NK-92 treated with Interleukin-12 subunit alpha and Interleukin-12 subunit beta, amount 100 ng/mL, for 24 hours (cell line): ENCODE data around the gene FAM83F.

ENCODE experiments used
- DNase-seq: peaks from one replicate; lab custom pipeline; 2025; lab: John Stamatoyannopoulos, UW

The FAM83F gene

GRCh38 chr22:40065981-40066380, 71.2 kb downstream of the FAM83F start:
- DNase-seq, result no peak

DNA sequence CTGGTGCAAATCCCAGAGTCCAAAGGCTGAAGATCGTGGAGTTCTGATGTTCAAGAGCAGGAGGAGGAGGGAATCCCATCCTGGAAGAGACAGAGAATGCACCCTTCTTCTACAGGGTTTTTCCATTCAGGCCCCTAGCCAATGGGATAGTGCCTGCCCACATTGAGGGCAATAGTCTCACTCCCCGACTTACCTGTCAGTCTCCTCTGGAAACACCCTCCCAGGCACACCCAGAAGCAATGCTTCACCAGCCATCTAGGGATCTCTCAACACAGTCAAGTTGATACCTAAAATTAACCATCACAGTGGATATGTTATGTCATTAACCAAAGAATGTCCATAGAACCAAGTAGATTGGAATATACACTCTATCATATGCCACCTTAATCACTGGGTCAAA, 72.9 kb downstream of the FAM83F start:
- DNase-seq, result no peak

GRCh38 chr22:40070701-40071100, 75.9 kb downstream of the FAM83F start:
- DNase-seq, result no peak

GRCh38 chr22:40071720-40072119, 77.0 kb downstream of the FAM83F start:
- no peak for DNase-seq

DNA sequence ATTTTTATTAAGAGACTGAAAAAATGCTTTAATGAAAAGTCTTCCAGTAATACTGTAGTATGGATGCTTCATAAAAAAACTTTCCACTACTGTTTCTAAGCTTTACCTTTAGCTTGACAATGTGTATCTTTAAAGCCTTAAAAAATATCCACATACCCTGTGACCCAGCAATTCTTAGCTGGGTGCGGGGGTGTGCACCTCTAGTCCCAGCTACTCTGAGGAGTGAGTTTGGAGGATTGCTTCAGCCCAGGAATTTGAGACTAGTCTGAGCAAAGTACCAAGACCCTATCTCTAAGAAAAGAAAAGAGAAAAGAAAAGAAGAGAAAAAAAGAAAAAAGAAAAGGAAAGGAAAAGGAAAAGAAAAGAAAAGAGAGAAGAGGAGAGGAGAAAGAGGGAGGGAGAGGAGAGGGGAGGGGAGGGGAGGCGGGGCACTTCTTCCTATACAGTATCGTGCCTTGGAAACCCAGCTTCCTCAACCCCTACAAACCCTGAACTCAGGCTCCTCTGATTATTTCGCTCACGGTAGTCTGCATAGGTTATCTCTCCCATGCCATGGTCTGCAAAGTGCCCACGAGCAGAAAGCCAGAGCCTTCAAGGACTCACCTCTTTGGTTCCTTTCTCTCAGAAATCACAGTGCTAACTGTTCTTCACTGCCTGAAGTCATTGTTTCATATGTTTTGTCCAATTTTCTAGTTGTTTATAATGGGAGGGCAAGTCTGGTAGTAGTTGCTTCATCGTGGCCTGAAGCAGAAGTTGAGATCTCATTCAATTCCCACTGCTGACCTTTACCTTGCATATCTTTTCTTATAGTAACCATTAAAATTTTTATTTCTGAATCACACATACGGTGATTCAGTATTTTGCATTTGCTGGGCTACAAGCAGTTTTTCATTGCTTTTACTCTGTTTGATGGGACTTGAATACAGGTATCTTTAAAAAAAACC, 82.2 kb downstream of the FAM83F start:
- DNase-seq, result no peak

DNA sequence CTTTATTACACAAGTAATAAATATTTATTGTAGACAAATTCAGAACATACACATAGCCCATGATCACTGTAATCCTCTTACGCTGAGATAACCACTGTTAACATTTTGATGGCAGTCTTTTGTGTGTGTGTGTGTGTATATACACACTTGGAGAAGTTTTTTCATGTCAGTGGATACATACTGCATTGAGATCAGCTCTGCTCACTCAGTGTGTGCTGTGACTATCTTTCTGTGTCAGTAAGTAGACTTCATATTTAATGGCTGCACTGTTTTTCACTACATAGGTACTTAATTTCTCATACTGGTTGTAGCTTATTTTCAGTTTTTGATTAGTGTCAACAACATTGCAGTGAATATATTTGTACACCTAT, 82.9 kb downstream of the FAM83F start:
- no peak for DNase-seq

DNA sequence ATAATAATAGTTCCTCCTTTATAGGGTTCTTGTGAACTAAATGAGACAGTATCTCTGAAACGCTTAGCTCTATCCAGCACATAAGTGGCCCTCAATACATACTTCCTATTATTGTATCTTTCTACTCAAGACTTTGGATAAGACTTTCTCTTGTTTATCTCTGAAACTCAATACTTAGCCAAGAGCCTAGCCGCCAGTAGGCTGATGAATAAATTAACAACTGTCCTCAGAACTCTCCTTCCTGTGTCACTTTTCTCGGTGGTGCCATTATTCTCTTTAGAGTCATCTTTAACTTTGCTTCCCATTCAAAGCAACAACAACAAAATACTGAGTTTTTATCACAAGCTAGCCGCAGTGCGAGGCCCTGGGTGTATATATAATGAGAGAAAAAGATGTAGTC, 86.9 kb downstream of the FAM83F start:
- DNase-seq, result no peak

DNA sequence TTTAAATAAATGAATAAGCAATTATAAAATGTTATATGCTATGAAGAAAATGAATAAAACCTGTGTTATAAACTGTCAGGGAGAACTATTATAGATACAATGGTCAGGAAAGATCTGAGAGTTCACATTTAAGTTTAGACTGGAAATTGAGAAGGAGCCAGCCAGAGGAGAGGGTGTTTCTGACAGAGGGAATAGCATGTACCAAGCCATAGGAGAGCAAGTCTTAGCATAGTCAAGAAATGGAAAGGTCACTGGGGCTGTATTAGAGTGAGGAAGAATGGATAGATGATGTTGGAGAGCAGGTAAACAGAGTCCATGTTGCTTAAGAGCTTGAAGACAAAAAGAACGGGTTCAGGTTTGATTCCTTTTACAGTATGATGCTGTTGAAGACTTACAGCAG, 87.4 kb downstream of the FAM83F start:
- DNase-seq, result no peak

GRCh38 chr22:40083794-40084193, 89.0 kb downstream of the FAM83F start:
- DNase-seq, result no peak

DNA sequence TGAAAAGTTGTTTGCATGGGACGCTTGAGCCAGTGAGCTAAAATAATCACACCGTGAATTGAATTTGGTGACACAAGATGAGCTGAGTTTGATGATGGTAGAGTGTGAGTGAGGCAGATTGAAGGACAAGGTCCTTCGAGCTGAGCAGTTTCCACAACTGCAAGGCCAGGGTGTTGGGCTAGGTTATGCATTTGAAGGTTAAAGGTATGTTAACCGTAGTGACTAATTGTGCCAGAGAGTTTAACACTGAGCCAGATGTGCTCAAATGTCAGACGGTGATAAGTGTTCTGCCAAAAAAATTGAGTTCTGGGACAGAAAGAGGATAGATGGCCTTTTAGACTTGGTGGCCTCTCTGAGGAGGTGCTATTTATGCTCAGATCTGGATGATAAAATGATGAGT, 89.5 kb downstream of the FAM83F start:
- DNase-seq, result no peak

DNA sequence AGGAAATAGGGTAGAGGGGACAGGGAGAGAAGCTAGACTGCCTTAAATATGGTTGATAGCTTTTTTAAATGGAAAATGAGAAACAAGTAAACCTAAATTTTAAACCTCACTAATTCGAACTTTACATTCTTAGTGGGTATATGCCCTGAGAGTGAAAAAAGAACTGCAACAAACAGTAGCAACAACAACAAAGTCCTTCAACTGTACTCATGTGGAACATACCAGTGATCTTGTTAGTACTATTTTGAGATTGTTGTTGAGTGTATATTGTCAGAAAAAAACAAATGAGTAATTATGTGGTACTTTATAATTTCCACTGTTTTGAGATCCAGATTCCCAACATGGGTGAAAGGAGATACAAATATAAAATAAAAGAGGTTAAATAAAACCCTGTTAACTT, 94.1 kb downstream of the FAM83F start:
- no peak for DNase-seq
